Measurements from ENCODE around the gene KCNQ1.

Gene KCNQ1

DNA sequence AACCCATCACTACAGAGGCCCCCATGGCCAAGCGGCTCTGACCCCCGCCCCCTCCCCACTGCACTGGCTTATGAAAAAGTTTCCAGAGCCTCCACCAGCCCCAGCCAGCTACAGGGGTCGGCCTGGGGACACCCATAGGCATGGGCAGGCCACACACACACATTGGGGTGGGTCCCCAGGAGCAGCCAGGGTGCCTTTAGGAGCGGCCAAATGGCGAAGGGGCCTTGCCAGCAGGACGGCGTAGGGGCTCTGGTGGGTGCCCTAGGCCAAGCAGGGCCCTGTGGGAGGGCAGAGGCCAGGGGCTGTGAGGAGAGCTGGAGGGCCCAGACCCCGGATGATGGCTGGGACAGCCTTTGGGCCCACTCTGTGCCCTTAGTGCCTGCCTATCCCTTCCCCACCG is 34.2 kb upstream of the KCNQ1 start:
- DNase-seq (ENCODE audit: low read depth) = no peak

DNA sequence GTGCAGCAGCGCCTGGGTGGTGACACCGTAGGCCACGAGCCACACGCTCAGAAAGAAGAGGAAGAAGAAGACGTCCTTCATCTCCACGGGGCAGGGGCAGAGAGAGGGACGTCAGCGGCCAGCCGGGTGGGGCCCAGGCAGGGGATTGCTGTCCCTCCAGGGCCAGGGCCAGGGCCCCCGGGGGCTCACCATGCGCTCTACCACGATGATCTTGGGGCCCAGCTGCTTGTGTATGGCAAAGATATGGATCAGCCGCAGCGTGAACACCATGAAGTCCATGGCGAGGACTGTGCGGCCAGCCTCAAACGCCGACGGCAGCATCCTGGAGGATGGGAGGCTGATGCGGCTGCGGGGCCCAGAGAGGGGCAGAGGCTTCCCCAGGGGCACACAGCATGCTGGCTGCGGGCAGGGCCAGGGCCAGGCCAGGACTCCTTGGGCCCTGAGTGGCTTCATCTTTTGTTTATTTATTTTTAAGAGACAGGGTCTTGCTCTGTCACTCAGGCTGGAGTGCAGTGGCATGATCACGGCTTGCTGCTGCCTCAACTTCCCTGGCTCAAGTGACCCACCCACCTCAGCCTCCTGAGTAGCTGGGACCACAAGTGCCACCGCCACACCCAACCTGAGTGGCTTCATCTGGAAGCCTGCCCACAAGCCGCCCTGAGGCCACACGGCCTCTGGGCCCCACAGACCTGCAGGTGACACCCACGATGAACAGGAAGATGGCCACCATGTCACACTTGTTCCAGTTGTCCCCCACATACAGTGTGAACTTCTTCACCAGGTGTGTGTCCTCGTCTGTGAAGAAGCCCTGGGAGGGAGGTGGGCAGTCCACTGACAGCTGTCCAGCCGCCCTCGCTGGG is 33.1 kb upstream of the KCNQ1 start:
- DNase-seq (ENCODE audit: low read depth) = no peak

DNA sequence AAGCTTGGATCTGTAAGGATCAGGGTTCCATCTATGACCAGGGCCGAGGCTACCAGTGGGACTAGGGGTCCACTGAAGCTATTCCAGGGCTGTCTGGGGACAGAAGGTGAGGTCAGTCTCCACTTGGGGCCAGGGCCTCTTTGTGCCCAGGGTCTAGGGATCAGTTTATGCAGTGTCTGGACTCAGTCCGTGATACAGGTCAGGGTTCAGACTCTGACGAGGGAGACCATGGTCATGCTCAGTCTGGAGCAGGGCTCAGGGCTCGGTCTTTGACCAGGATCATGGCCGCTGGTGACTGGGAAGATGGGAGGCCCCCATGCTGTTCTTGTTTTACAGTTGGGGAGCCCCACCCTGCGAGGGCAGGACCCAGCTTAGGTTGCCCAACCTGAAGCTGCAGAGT is 32.5 kb upstream of the KCNQ1 start:
- DNase-seq (ENCODE audit: low read depth) = no peak

DNA sequence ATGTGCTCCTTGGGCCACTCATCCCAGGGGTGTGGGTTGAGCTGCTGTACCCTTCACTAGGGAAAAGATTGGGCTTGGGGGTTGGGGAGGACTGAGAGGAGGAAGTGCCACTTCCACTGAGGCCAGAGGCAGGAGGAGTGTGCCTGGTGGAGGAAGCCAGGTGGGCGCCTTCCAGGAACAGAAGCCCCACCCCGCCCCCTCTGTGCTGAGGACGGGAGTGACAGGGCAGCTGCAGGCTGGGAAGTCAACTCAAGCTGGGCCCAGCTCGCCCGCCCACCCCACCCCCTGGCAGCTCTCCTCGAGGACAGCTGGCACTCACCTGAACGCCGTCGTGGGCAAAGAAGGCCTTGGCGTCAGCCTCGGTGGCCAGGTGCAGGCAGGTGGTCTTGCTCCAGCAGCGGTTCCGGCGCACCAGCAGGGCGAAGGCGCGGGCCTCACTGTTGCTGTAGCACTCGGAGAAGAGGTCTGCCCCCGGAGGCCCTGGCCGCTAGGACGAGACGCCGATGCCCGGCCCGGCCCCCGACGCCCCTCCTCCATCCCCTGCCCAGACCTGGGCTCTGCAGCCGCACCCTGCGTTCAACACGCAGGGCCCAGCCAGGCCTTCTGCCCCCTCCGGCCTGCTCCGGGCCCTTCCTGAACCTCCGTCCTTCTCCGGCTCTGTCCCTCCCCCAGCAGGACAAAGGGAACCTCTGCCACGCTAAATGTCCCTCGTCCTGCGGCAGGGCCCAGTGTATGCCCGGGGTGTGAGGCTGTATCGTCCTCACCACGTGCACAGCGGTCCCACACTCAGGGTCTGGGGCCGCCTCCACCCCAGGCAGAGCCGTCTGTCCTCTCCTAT is 30.8 kb upstream of the KCNQ1 start:
- DNase-seq (ENCODE audit: low read depth) = no peak

DNA sequence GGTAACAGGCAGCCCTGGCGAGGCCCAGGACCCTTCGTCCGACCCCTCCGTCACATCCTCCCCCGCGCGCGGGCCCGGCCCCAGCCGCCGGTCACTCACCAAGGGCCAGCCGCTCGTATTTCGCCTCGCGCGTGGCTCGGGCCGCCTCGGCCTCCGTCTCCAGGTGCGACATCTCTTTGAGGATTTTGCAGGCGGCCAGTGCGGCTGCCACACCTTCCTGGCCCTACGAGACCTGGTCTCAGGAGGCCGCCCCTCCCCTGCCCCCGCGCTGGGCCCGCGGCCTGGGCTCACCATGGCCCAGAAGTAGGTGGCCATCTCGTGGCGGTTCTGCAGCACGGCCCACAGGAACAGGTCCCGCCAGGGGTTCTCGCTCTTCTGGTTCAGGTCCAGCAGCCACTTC is 30.2 kb upstream of the KCNQ1 start:
- no peak for DNase-seq (ENCODE audit: low read depth)

DNA sequence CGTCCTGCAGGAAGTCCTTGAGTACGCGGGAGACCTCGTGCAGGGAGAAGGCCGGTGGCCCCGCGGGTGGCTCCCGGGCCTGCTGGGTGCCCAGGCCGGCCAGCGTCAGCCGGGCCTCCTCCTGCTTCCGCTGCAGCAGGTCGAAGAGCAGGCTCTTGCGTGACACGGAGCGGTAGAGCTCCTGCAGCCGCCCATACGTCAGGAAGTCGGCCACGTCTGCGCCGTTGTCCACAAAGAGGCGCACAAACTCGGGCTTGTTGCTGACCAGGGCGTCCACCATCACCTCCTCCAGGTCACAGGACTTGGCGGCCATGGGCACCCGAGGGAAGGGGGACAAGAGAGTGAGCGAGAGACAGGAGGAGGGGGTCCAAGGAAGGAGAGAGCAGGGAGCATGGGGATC is 29.6 kb upstream of the KCNQ1 start:
- no peak for DNase-seq (ENCODE audit: low read depth)

DNA sequence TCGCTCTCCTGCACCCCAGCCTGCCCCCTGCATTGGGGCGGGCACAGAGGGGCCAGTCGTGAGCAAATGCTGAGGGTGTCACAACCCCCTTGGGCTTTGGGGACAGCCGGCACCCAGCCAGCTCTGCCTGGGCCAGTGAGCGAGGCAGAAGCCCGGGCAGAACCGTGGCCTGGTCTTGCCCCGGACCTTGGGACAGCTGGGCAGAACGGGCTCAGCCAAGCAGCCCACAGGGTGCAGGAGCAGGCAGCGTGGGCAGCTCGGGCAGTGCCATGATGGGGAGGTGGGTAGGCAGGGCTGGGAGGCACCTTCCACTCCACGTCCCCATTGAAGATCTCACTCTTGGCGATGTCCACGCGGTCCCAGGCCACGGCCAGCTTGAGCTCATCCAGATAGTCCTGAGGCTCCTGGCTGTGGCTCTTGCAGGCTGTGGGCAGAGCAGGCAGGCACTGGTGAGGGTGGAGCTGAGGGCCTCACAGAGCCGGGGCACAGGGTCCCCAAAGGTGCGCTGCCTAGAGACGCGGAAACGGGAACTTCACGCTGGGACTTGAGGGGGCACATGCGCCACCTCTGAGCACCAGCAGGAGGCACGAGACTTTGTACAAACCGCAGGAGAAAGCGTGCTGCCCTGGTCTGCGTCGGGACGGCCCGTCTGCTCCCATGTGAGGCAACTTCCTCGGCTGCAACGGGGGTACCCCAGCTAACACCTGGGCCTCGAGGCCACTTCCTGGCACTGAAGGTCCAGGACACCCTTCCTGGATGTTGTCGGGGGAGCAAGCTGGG is 29.0 kb upstream of the KCNQ1 start:
- no peak for DNase-seq (ENCODE audit: low read depth)

DNA sequence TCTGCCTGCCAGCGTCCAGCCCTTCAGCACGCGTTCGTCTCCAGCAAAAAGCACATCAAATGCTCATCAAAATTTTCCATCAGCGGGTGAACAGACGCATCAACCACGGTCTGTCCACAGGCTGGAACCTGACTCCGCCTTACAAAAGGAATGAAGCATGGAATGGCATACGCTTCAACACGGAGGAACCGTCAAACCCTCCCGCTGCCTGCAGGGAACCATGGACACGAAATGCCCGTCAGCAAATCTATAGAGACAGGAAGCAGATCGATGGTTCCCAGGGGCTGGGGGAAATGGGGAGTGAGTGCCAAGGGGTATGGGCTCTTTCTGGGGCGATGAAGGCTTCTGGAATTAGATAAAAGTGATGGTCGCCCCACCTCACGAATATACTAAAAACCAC is 28.0 kb upstream of the KCNQ1 start:
- no peak for DNase-seq (ENCODE audit: low read depth)

DNA sequence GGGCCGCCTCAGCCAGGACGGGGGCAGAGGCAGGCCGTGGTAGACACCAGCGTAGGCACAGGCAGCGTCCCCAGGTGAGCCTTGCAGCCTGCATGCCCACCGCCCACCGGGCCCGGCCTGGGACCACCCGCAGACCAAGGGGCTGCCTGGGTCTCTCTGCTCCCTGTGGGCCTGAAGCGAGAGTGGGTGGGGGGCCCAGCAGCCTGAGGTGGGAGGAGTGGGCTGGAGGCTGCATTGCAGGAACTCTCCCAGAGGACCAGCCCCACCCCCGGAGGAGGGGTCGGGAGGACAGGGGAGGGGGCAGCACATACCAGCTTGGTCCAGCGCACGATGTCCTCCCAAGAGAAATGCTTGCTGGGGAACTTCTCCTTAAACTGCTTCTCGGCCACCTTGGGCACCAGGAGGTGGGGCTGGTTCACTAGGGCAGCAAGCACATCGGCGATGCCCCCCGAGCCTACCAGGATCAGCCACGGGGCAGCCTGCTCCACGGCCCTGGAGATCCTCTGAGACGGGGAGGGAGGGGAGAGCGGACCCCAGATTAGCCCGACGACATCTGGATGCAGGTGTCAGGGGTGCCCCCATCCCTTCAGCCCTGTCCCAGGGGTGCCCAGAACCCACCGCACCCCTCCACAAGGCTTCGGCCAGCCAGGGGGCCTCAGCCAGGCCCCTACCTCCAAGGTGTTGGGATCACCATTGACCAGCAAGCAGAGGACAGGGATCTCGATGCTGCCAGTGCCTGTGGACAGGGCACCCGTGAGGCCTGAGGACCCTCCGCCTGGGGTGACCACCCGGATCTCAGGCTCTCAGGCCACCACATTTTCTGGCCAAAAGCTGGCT is 26.7 kb upstream of the KCNQ1 start:
- no peak for DNase-seq (ENCODE audit: low read depth)

DNA sequence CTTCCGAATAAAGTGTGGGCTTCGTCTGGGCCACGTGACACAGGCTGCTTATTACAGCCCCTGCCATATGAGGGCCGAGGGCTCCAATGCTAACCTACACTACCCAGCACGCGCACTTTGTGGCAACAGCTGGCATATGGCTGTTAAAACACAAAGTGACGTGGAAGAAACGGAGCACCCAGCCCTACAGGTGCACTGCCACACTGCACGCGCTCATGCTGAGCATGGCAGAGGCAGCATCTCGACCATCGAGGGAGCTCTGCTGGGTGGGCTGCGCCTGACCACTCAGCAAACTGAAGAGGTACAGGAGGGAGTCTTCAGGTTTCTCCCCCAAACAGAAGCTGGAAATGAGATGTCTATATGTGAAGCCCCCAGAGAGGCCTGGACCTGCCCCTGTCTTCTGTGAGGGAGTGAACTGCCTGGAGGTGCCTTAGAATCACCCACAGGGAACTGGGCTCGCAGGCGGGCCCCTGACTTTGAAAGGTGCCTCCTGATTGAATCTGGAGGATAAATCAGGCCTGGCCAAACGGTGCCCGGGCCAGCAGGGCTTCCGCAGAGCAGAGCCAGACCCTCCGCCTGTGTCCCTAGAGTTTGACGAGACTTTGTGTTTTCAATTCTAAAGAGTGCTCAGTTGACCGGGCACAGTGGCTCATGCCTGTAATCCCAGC is 26.0 kb upstream of the KCNQ1 start:
- DNase-seq (ENCODE audit: low read depth) = no peak

DNA sequence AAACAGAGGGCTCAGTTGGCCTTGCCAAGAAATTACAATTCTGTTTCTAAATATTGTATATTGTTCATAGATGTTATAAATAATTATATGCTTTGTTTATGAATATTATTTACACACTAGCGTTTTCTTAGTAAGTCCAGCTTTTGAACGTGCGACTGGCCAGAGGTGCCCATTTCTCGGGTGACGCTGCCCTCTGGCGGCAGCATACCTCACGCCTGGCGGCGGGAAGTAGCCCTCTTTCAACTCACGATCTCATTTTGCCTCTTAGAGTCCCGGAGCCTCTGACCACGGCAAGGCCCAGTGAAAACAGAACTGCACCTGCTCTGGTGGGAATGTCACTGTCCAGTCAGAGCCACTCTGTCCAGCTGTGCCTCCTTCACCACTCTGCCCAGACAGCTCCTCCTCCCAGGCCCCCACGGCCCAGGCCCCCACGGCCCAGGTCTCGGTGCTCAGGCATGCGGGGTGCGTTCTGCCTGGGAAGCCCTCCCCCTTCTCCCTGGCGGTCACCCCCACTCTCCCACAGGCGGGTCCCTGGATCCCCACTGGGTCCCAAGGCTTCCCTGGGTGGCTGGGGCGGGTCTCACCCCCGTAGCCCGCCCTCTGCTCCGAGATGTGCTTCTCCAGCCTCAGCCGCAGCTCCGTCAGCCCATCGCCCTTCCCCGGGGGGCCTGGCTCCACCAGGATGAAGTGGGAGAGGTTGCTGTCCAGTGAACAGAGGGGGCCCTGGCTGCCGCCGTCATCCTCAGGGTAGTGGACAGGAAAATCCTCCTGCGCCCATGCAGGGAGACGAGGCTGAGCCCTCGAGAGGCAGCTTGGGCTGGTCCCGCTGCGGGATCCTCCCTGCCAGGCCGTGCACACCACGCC is 24.9 kb upstream of the KCNQ1 start:
- DNase-seq (ENCODE audit: low read depth) = peak; percentile 33

DNA sequence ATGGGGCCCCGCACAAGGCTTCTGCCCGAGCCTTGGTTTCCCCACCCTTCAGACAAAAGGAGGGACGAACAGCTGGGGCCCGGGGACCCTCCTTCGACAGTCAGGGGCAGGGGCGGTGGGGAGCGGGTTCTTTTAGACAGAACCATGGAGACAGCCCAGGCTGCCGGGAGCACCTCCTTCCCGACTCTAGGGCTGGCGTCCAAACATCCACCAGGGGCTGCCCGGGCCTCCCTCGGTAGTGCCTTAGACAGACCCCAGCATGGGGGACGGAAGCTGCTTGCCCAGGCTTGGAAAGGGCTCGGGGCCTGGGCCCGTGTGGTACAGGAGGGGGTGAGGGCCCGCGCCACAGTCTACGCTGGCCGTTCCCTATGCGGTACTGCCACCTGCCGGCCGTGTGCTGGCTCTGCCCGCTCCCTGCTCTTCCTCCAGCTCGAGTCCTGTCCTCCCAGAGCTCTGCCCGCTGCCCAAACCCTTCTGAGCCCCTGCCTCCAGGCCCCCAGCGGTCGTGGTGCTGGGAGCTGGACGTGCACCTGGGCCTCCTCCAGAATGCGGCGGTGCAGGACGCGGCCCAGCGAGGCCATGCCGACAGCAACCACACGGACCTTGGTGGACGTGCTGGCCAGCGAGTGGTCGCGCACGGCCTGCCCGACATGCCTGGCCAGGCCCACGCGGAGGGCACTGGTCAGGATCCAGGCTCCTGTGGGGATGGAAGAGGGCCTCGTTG is 24.1 kb upstream of the KCNQ1 start:
- peak; percentile 52 for DNase-seq (ENCODE audit: low read depth)

DNA sequence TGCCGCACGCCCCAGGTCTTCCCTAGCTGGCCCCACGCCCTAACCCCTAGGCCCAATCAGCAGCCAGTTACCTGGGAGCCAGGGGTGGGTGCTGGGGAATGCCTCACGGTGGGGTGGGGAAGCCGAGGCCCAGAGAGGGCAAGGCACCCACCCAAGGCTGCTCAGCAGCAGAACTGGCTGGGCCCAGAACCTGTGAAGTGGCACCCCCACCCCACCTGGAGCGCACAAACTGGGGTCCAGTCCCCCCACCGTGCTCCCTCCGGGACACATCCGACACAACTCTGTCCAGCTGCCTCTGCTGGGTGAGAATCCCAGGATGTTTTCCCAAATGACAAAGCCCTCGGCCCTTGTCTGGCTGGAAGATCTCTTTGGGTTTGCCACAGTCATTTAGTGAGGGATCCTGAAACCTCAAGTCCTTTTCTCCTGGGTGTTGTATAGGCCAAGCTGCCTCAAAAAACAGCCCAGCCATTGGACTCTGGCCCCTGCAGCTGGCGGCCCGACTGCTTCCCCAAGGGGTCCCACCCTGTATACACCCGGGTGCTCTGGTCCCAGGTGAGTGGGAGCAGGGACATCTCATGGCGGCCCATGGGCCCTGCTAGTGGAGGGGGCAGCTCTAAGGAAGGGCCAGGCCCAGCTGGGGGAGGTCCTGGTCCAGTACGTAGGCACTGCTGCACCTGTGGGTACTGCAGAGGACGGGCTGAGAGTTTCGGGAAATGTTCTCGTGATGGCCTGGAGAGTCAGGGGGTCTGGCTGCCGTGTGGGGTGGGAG is 23.4 kb upstream of the KCNQ1 start:
- DNase-seq (ENCODE audit: low read depth) = no peak

DNA sequence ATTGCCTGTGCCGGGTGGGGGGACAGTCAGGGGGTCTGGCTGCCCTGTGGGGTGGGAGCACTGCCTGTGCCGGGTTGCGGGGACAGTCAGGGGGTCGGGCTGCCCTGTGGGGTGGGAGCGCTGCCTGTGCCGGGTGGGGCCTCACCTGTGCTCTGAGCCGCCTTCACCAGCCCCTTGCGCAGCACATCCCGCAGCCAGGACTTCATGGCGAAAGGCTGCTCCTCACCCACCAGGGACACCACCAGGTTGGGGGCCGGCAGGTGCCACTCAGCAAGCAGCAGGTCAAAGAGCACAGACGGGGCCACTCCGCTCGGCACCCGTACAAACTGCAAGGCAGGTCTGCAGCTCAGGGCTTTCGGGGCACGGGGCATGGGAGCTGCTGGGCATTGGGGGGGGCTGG is 22.8 kb upstream of the KCNQ1 start:
- DNase-seq (ENCODE audit: low read depth) = no peak

DNA sequence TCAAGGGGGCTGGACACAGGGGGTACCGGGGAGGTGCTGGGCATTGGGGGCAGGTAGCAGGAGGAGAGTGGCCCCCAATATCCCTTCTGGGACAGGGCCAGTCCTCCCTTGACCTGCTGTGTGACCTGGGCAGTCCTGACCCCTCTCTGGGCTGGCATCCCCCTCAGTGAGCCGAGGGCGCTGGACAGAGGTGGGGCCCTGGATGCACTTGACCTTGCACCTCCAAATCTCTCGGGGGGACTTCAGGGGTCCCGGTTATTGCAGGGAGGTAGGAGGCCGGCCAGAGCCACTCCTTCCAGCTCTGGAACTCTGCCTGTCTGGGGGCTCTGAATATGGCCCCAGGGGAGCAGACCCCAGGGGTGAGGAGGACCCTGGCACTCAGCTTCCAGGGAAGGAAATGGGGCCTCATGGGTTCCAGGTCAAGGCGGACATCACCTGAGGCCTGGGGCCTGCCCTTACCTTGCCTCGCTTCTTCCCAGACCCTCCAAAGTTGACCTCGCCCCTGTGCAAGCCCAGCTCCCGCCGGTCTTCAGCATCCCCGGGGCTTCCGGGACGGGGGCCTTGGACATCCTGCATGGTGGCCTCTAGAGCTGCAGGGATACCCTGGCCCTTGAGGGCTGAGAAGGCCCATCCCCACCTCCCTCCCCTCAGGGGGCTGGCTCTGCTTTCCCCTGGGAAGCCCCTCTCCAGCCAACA is 22.2 kb upstream of the KCNQ1 start:
- no peak for DNase-seq (ENCODE audit: low read depth)

DNA sequence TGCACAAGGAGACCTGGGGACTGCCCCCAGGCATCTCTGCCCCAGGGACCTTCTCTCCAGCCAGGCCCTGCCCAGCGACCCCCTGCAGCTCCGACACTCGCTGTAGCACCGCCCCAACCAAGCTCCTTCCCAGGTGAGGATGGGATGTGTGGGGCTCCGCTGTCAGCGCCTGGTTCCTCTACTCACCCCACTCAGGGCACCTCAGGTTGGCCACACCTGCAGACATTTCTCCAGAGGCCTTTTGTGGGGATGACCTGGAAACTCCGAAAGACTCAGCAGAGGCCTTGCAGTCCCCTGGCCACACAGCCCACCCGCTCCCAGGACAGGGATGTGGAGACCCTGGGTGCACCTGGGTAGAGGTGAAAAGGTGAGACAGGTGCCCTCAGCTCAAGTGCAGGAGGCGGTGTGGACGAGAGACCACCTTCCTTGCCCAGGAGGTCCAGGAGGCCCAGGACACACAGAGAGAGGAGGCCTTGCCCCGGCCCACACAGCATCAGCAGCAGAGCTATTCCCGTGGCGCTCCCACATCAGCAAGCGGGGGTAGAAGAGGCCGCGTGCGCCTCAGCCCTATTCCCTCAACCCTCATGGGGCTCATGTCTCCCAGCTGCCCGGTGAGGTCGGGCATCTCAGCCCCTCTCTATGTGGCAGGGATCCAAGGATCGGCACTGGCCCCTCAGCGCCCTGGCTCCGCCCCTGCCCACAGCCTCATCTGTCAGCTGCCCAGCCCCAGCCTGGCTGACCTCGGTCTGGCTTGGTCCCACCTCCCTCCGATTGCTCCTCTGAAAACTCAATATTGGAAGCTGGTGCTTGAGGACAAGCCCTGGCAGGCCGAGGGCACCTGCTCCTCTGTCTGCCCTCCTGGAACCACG is 21.4 kb upstream of the KCNQ1 start:
- no peak for DNase-seq (ENCODE audit: low read depth)
